ENCODE results near the gene ETHE1. TPM values are rescaled to one million over a fixed set of nuclear protein-coding genes. Genes with fewer than 3 reads are reported as not detected.

Gene ETHE1
- total RNA-seq, 3 donors from 2014 or later (not counting 1 experiment from before 2014, with no cell fraction given): 22.0 to 25.6 (median 24.6) TPM

DNA sequence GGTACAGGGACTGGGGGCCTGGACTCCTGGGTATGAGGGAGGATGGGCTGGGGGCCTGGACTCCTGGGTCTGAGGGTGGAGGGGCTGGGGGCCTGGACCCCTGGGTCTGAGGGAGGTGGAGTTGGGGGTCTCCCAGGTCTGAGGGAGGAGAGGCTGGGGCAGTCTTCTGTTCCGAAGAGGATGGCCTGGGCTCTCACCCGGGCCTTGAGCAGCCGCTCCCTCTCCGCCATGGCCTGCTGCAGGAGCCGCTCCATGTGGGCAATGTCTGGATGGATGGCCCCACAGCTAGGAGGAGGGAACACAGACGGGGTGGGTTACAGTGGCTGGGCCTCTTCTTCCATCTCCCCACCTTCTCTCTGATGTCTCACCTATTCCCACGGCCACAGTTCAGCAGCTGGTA lies 40.6 kb downstream of the ETHE1 start:
- H3K4me1 Mint-ChIP-seq: no peaks in the 10 kb centered on the region
- H3K27me3 Mint-ChIP-seq (ENCODE audit: low read depth in 2 of 2): no peaks in the 10 kb centered on the region
- H3K4me3 Mint-ChIP-seq: no peak overlapping the region
- no peaks in the 10 kb centered on the region for H3K9me3 Mint-ChIP-seq
- Histone ChIP-seq H3K36me3 (ENCODE audit: control insufficient read depth, insufficient read depth, low read length) (no peaks in the 10 kb centered on the region), H3K4me1 (ENCODE audit: control insufficient read depth, insufficient read depth, low read length) (peaks cover 11% of the 10 kb centered on the region), H3K9me3 (ENCODE audit: control insufficient read depth, insufficient read depth, low read length) (no peaks in the 10 kb centered on the region), H3K27ac (ENCODE audit: low read length) (no peak overlapping the region), H3K4me3 (ENCODE audit: low read length) (no peak overlapping the region), H3K27me3 (ENCODE audit: control insufficient read depth, insufficient read depth, low read length) (no peaks in the 10 kb centered on the region)
- ATAC-seq (no peak), DNase-seq (no peak)
- intact Hi-C loops (cut with micrococcal nuclease): no loop called here
- TF ChIP-seq, protein P1, sequence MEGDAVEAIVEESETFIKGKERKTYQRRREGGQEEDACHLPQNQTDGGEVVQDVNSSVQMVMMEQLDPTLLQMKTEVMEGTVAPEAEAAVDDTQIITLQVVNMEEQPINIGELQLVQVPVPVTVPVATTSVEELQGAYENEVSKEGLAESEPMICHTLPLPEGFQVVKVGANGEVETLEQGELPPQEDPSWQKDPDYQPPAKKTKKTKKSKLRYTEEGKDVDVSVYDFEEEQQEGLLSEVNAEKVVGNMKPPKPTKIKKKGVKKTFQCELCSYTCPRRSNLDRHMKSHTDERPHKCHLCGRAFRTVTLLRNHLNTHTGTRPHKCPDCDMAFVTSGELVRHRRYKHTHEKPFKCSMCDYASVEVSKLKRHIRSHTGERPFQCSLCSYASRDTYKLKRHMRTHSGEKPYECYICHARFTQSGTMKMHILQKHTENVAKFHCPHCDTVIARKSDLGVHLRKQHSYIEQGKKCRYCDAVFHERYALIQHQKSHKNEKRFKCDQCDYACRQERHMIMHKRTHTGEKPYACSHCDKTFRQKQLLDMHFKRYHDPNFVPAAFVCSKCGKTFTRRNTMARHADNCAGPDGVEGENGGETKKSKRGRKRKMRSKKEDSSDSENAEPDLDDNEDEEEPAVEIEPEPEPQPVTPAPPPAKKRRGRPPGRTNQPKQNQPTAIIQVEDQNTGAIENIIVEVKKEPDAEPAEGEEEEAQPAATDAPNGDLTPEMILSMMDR (IDR thresholded peaks at IDR 0.05): no peak
- 99% methylated on average over 6 of the region's 7 CpGs for WGBS (ENCODE audit: insufficient coverage)
- H3K36me3 Mint-ChIP-seq: no peaks in the 10 kb centered on the region
- H3K27ac Mint-ChIP-seq: no peak overlapping the region

DNA sequence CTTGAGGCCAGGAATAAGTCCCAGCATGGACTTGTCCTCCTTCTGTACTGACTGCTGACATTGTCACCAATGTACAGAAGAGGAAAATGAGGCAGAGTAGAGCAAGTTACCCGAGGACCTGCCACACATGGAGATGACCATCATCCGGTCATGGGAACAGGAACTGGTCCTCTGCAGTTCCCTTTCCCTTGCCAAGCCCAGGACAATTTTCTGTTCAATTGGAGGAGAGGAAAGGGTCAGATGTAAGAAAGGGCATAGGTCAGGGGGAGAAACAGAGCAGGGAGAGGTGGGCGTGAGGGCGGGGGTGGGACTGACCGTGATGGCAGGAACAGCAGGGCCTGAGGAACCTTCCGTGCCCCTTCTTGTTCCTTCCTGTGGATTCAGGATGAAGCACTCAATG lies 41.0 kb downstream of the ETHE1 start:
- 94% methylated on average over 6 of the region's 6 CpGs for WGBS (ENCODE audit: insufficient coverage)
- H3K4me3 Mint-ChIP-seq: no peak overlapping the region

DNA sequence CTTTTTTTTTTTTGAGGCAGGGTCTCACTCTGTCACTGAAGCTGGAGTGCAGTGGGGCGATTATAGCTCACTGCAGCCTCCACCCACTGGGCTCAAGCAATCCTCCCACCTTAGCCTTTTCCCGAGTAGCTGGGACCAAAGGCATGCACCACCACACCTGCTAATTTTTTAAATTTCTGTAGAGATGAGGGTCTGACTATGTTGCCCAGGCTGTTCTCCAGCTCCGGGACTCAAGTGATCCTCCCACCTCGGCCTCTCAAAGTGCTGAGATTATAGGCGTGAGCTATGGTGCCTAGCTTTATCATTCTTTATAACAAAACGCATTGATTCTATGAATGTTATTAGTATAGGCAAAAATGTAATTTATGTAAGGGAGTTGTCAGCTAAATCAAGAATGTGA lies 43.7 kb downstream of the ETHE1 start:
- intact Hi-C loops (cut with micrococcal nuclease): no loop called here
- no peaks in the 10 kb centered on the region for H3K9me3 Mint-ChIP-seq
- H3K4me3 Mint-ChIP-seq: no peak overlapping the region
- no peak overlapping the region for H3K27ac Mint-ChIP-seq
- H3K4me3 ChIP-seq (ENCODE audit: low read length): no peak overlapping the region
- WGBS (ENCODE audit: insufficient coverage): 97% methylated on average over 5 of the region's 6 CpGs
- no peaks in the 10 kb centered on the region for H3K36me3 Mint-ChIP-seq
- TF ChIP-seq, protein P1 (IDR thresholded peaks at IDR 0.05): no peak
- H3K27me3 Mint-ChIP-seq (ENCODE audit: low read depth in 2 of 2): no peaks in the 10 kb centered on the region
- H3K4me1 ChIP-seq (ENCODE audit: control insufficient read depth, insufficient read depth, low read length): peaks cover 11% of the 10 kb centered on the region
- no peak for DNase-seq
- H3K36me3 ChIP-seq (ENCODE audit: control insufficient read depth, insufficient read depth, low read length): no peaks in the 10 kb centered on the region
- no peaks in the 10 kb centered on the region for H3K27me3 ChIP-seq (ENCODE audit: control insufficient read depth, insufficient read depth, low read length)
- H3K4me1 Mint-ChIP-seq: no peaks in the 10 kb centered on the region
- H3K9me3 ChIP-seq (ENCODE audit: control insufficient read depth, insufficient read depth, low read length): no peaks in the 10 kb centered on the region
- ATAC-seq: no peak
- no peak overlapping the region for H3K27ac ChIP-seq (ENCODE audit: low read length)

More for the DNA sequence above, 41.0 kb downstream of the ETHE1 start:
- intact Hi-C loops (cut with micrococcal nuclease): no loop called here
- no peak for DNase-seq
- H3K36me3 ChIP-seq (ENCODE audit: control insufficient read depth, insufficient read depth, low read length): no peaks in the 10 kb centered on the region
- no peak overlapping the region for H3K27ac ChIP-seq (ENCODE audit: low read length)
- Mint-ChIP-seq H3K4me1 (no peaks in the 10 kb centered on the region), H3K27me3 (ENCODE audit: low read depth in 2 of 2) (no peaks in the 10 kb centered on the region), H3K9me3 (no peaks in the 10 kb centered on the region), H3K27ac (no peak overlapping the region), H3K36me3 (no peaks in the 10 kb centered on the region)
- no peak overlapping the region for H3K4me3 ChIP-seq (ENCODE audit: low read length)
- H3K9me3 ChIP-seq (ENCODE audit: control insufficient read depth, insufficient read depth, low read length): no peaks in the 10 kb centered on the region
- no peaks in the 10 kb centered on the region for H3K27me3 ChIP-seq (ENCODE audit: control insufficient read depth, insufficient read depth, low read length)
- H3K4me1 ChIP-seq (ENCODE audit: control insufficient read depth, insufficient read depth, low read length): peaks cover 11% of the 10 kb centered on the region
- ATAC-seq: no peak
- TF ChIP-seq, protein P1 (IDR thresholded peaks at IDR 0.05): no peak

DNA sequence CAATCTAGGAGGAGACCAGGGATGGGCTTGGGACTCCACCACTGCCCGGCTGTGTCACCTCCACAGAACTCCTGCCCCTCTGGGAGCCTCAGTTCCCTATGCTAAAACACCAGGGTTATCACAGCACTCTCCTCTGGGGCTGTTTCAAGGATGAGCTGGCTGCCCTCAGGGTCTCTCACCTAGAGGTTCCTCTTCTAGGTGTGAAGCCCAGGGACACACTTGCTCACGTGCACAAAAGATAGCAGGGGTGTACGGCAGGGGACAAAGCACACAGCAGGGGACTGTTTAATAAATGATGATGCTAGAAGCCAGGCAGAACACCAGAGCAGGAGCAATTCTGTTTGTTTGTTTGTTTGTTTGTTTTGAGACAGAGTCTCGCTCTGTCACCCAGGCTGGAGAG lies 44.8 kb downstream of the ETHE1 start:
- Histone ChIP-seq H3K27ac (ENCODE audit: low read length) (no peak overlapping the region), H3K36me3 (ENCODE audit: control insufficient read depth, insufficient read depth, low read length) (no peaks in the 10 kb centered on the region), H3K27me3 (ENCODE audit: control insufficient read depth, insufficient read depth, low read length) (no peaks in the 10 kb centered on the region), H3K4me3 (ENCODE audit: low read length) (no peak overlapping the region), H3K9me3 (ENCODE audit: control insufficient read depth, insufficient read depth, low read length) (no peaks in the 10 kb centered on the region), H3K4me1 (ENCODE audit: control insufficient read depth, insufficient read depth, low read length) (peaks cover 5% of the 10 kb centered on the region)
- intact Hi-C loops (cut with micrococcal nuclease): no loop called here
- ATAC-seq (no peak), DNase-seq (no peak)
- Mint-ChIP-seq H3K4me3 (no peak overlapping the region), H3K4me1 (no peaks in the 10 kb centered on the region), H3K27me3 (ENCODE audit: low read depth in 2 of 2) (no peaks in the 10 kb centered on the region), H3K36me3 (no peaks in the 10 kb centered on the region), H3K9me3 (no peaks in the 10 kb centered on the region), H3K27ac (no peak overlapping the region)
- 85% methylated on average over 4 of the region's 4 CpGs for WGBS (ENCODE audit: insufficient coverage)
- TF ChIP-seq, protein P1 (IDR thresholded peaks at IDR 0.05): no peak

Data from natural killer cell (primary cell).